Heart right ventricle (tissue), 16 donors: ENCODE results near the gene IZUMO4. TPM values are rescaled to one million over a fixed set of nuclear protein-coding genes. Genes with fewer than 3 reads are reported as not detected.

Source experiments
- ATAC-seq, 8 donors: fragments of 200-7000 bp; cut with Tn5 transposase; one replicate each; pipeline ENCODE4 v1.9.1; 2020; ENCODE audit warnings: mild to moderate bottlenecking in 8 of 8, moderate library complexity in 8 of 8, moderate number of reproducible peaks in 1 of 8
- DNase-seq, 2 donors: peaks; one replicate each; pipeline ENCODE4 v3.0.0-alpha.2; 2020
- H3K27ac ChIP-seq, 10 donors: fragments of 200-600 bp; sonication (generic) in 2 of 10; one replicate each; pipeline versions ENCODE4 v1.5.0 to v1.8.0; 2020 to 2022; ENCODE audit warnings: mild to moderate bottlenecking in 3 of 10
- H3K27me3 ChIP-seq, 7 donors: fragments of 200-600 bp; one replicate each; pipeline ENCODE4 v1.8.0; 2021 to 2022; ENCODE audit warnings: mild to moderate bottlenecking in 2 of 7
- H3K36me3 ChIP-seq, 9 donors: fragments of 200-600 bp; sonication (generic) in 1 of 9; one replicate each; pipeline versions ENCODE4 v1.5.0 to v1.8.0; 2020 to 2022; ENCODE audit warnings: mild to moderate bottlenecking in 2 of 9
- H3K4me1 ChIP-seq, 9 donors: fragments of 200-600 bp; sonication (generic) in 1 of 9; one replicate each; pipeline versions ENCODE4 v1.5.0 to v1.8.0; 2020 to 2022; ENCODE audit warnings: mild to moderate bottlenecking in 4 of 9
- H3K4me3 ChIP-seq, 10 donors: fragments of 200-600 bp; sonication (generic) in 2 of 10; one replicate each; pipeline versions ENCODE4 v1.5.0 to v1.8.0; 2020 to 2022; ENCODE audit warnings: mild to moderate bottlenecking in 7 of 10, moderate library complexity in 2 of 10
- H3K9me3 ChIP-seq, 11 donors: fragments of 200-600 bp in 10 of 11; sonication (generic) in 2 of 11; one replicate each; pipeline versions ENCODE4 v1.5.0 to v1.8.0; 2013 to 2022; ENCODE audit warnings: mild to moderate bottlenecking in 2 of 11, control low read depth in 1 of 11, moderate library complexity in 1 of 11
- CTCF ChIP-seq, 9 donors: fragments of 200-600 bp; sonication (generic) in 2 of 9; IDR thresholded peaks; one replicate each; pipeline versions ENCODE4 v1.5.0 to v1.8.0; 2021 to 2022; ENCODE audit warnings: antibody characterized with exemption in 9 of 9, mild to moderate bottlenecking in 5 of 9, moderate library complexity in 1 of 9
- WGBS, 2 donors: extraction: QIAGEN DNeasy Blood & Tissue Kit; methylation state at CpG; one replicate each; pipeline ENCODE4 v1.1.7; 2013; ENCODE audit warnings: inconsistent platforms in 1 of 2; 5-methylcytosine and 5-hydroxymethylcytosine counted together
- intact Hi-C, 10 donors: fragments of 100-400 bp; cut with DNase I; formaldehyde crosslinking; loops; one replicate each; pipeline versions ENCODE4 v1.11.1 to v1.14.2; 2022
- polyA plus RNA-seq, 2 donors: library from polyadenylated mRNA; stranded (reverse); fragments of 200-250 nt; gene quantifications; one replicate each; pipeline ENCODE4 v1.2.3, GENCODE V29; 2013
- total RNA-seq, 10 donors: library from RNA; stranded (reverse); fragmentation: NEBNext Ultra II Directional in 3 of 10; extraction: Animal tissue kit (Norgen Biotek cat#: 25700) in 3 of 10; gene quantifications; one replicate each; pipeline versions ENCODE4 v1.2.1 to v1.2.4, GENCODE V29; 2021 to 2023
- donor health status: Arrhythmogenic right ventricular cardiomyopathy.
- donor health status: ischemic (EF 13 %, LVEDD 7.1; RV severe dilation, severe dysfunction).
- donor health status: healthy with polysubstance abuse.
- donor health status: DM: no; HTN: yes; CAD: no.
- donor health status: DM: no; HTN: no; CAD: no.
- donor health status: ischemic (EF 25% LVEDD 6.9; RV normal size, moderate dysfunction).
- donor health status: ischemic (EF 25% LVEDD 5.7; RV mildly dilated, moderate dysfunction).
- donor health status: healthy.
- donor health status: DM: yes; HTN: yes; CAD: no.
- donor health status: Ischemic cardiomyopathy.
- donor health status: ischemic (EF 35%, LVEDD 5.7; RV mildly dilated, moderate dysfunction).
- donor health status: nonischemic (EF 11% LVEDD 7.7; RV severe dilation, severe dysfunction).
- donor health status: DM: yes; HTN: yes; CAD: no.
- donor health status: PGD.
- donor health status: ischemic (EF 29% LVEDD 5.4; RV normal size, mild dysfunction).
- donor health status: nonischemic (EF 23%, LVEDD 6.1; RV moderate dilation, normal function).

The IZUMO4 gene
- total and polyA plus RNA-seq, 12 donors, result 1.2 to 13.1 (median 2.7) TPM

DNA sequence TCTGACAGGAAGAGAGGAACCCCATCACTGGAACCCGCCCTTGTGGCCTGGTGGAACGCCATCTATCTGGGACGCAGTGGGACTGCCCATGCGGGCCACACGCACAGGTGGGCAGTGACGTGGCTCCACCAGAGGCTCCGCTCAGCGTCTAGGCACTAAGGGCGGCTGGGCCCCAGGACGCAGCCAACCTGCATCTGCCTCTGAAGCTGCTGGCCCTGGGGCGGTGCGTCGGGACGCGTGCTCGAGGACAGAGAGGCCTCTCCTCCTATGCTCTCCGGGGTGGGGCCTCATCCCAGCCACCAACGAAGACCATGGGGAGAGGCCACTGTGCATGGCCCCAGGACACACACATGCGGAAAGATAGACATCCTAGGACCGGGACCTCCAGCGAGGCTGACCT, 18.1 kb downstream of the IZUMO4 start:
- intact Hi-C loops, result no loop called here
- H3K4me1 ChIP-seq, result peaks cover 0 to 6% (median 0%) of the 10 kb centered on the region in 9 donors
- H3K27ac ChIP-seq, result no peak overlapping the region
- no peak overlapping the region for H3K4me3 ChIP-seq
- ATAC-seq (no peak), DNase-seq (peak in 1 of 2 donors; percentile 8)
- peaks cover 20 to 100% (median 93%) of the 10 kb centered on the region in 9 donors for H3K36me3 ChIP-seq
- 93 to 96% methylated on average over 21 of the region's 21 CpGs for WGBS, 2 donors
- H3K9me3 ChIP-seq, result no peaks in the 10 kb centered on the region
- no peak for TF ChIP-seq CTCF (IDR thresholded peaks at IDR 0.05)
- H3K27me3 ChIP-seq, result no peaks in the 10 kb centered on the region

GRCh38 chr19:2115324-2115723, 18.6 kb downstream of the IZUMO4 start:
- Histone ChIP-seq H3K4me1 (peaks cover 0 to 6% (median 0%) of the 10 kb centered on the region in 9 donors), H3K9me3 (no peaks in the 10 kb centered on the region), H3K36me3 (peaks cover 21 to 100% (median 93%) of the 10 kb centered on the region in 9 donors), H3K27me3 (no peaks in the 10 kb centered on the region), H3K27ac (no peak overlapping the region), H3K4me3 (no peak overlapping the region)
- ATAC-seq, result no peak
- DNase-seq, result no peak
- no peak for TF ChIP-seq CTCF (IDR thresholded peaks at IDR 0.05)
- intact Hi-C loops, result no loop called here
- WGBS, 2 donors, result 93 to 94% methylated on average over 25 of the region's 25 CpGs

- Histone ChIP-seq H3K4me3 (no peak overlapping the region), H3K27ac (no peak overlapping the region), H3K27me3 (no peaks in the 10 kb centered on the region), H3K4me1 (peaks cover 0 to 6% (median 0%) of the 10 kb centered on the region in 9 donors), H3K9me3 (no peaks in the 10 kb centered on the region), H3K36me3 (peaks cover 28 to 100% (median 93%) of the 10 kb centered on the region in 9 donors)
- ATAC-seq (no peak), DNase-seq (no peak)
- WGBS, 2 donors, result 95 to 96% methylated on average over 24 of the region's 24 CpGs
- intact Hi-C loops, result no loop called here
- no peak for TF ChIP-seq CTCF (IDR thresholded peaks at IDR 0.05)
Measured at GRCh38 chr19:2115911-2116426, 19.3 kb downstream of the IZUMO4 start.

DNA sequence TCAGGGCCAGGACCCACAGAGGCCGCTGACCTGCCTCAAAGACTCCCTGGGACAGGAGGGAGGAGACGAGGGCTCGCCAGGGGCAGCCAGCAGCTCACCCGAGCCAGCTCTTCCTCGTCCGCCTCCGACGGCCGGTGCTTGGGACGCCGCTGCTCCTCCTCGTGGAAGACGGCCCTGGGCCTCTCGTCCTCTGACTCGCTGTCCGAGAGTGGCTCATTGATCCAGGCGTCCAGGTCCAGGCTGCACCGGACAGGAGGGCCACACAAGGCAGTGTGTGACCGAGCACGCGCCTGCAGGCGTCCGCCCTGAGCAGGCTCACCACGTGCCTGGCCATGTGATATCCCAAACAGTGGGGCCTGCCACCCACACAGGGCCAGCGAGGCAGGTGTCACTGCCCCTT, 19.8 kb downstream of the IZUMO4 start:
- Histone ChIP-seq H3K27me3 (no peaks in the 10 kb centered on the region), H3K36me3 (peaks cover 29 to 100% (median 93%) of the 10 kb centered on the region in 9 donors), H3K4me1 (peaks cover 0 to 6% (median 0%) of the 10 kb centered on the region in 9 donors), H3K27ac (no peak overlapping the region), H3K4me3 (no peak overlapping the region), H3K9me3 (no peaks in the 10 kb centered on the region)
- ATAC-seq (no peak), DNase-seq (peak in 1 of 2 donors; percentile 9)
- intact Hi-C loops, result no loop called here
- 94 to 96% methylated on average over 25 of the region's 25 CpGs for WGBS, 2 donors
- TF ChIP-seq CTCF (IDR thresholded peaks at IDR 0.05), result no peak
